Vagina (tissue), 2 donors: ENCODE measurements around the gene EFHC1. TPM values are rescaled to one million over a fixed set of nuclear protein-coding genes. Genes with fewer than 3 reads are reported as not detected.

Experiments
- DNase-seq, 2 donors: peaks; one replicate each; pipeline ENCODE4 v3.0.0-alpha.2; 2017; ENCODE audit errors: extremely low spot score in 2 of 2
- H3K27ac ChIP-seq: fragments of 200-600 bp; sonication (generic); one replicate; pipeline ENCODE4 v1.5.1; 2019
- H3K27me3 ChIP-seq: fragments of 200-600 bp; sonication (generic); one replicate; pipeline ENCODE4 v1.5.1; 2019
- H3K36me3 ChIP-seq, 2 donors: fragments of 200-600 bp; sonication (generic); one replicate each; pipeline ENCODE4 v1.5.1; 2017 to 2019
- H3K4me1 ChIP-seq: fragments of 200-600 bp; sonication (generic); one replicate; pipeline ENCODE4 v1.5.1; 2019
- H3K4me3 ChIP-seq, 2 donors: fragments of 200-600 bp; sonication (generic); 1 replicate in 1 of 2; 2 replicates in 1 of 2; pipeline ENCODE4 v1.5.1; 2016 to 2019
- H3K9me3 ChIP-seq: fragments of 200-600 bp; sonication (generic); one replicate; pipeline ENCODE4 v1.5.1; 2019
- CTCF ChIP-seq, 3 experiments: fragments of 450-650 bp in 2 of 3; fragments of 200-600 bp in 1 of 3; sonication (generic) in 1 of 3; IDR thresholded peaks; one replicate each; pipeline ENCODE4 v1.5.1; 2017 to 2019; ENCODE audit warnings: antibody characterized with exemption in 3 of 3, mild to moderate bottlenecking in 2 of 3, moderate library complexity in 2 of 3
- POLR2A ChIP-seq, 2 donors: fragments of 450-650 bp; IDR thresholded peaks; one replicate each; pipeline ENCODE4 v1.6.1; 2017; ENCODE audit warnings: antibody characterized with exemption in 2 of 2, mild to moderate bottlenecking in 2 of 2, moderate library complexity in 2 of 2
- POLR2AphosphoS5 ChIP-seq, 2 donors: sonication (generic); formaldehyde crosslinking; IDR thresholded peaks; one replicate each; pipeline ENCODE4 v1.9.0; 2017; ENCODE audit warnings: antibody characterized with exemption in 2 of 2, mild to moderate bottlenecking in 2 of 2, low read depth in 1 of 2; ENCODE audit not compliant: insufficient read depth in 1 of 2
- intact Hi-C: fragments of 100-400 bp; cut with DNase I; formaldehyde crosslinking; loops from one replicate; pipeline ENCODE4 v1.15.1; 2023
- total RNA-seq: library from RNA; depleted of rRNA; stranded (reverse); fragments of >200 nt; gene quantifications from one replicate; pipeline ENCODE4 v1.2.3, GENCODE V29; 2016

EFHC1 gene
- total RNA-seq, 1 donor from 2014 or later = 27.0 TPM

DNA sequence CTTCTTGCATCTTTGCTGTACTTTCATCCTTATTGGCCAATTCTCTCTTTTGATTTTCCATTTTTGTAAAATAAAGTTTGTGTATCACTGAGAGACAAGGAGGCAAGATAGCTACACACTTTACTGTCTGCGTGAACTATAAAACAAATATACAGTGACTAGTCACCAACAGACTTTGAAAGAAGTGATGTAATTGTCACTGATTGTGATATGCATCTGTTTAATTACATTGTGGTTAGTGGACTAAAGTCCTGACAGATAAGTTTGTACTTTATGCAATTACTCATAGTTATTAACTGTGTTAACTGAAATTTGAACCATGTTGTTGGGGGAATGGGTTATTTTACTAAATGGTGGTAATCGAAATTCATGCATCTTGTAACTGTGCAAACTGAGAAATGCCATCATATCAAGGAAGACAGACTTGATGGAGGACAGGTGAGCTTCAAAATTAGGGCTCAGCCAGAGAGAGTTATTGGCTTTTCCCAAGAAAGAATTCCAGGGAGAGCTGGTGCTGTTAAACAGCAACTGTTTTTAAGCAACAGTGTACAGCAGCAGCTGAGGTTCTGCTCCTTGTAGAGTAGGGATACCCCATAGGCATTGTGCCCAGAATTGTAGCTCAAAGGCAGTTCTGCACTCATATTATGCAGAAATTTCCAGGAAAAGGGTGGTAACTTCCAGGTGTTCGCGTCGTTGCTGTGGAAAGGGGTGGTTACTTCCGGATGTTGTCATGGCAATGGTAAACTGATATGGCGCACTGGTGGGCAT, 62.9 kb downstream of the EFHC1 start:
- Histone ChIP-seq H3K4me3 (no peak overlapping the region), H3K27me3 (no peaks in the 10 kb centered on the region), H3K4me1 (no peaks in the 10 kb centered on the region), H3K27ac (no peak overlapping the region), H3K36me3 (no peaks in the 10 kb centered on the region), H3K9me3 (no peaks in the 10 kb centered on the region)
- TF ChIP-seq POLR2A (IDR thresholded peaks at IDR 0.05) (no peak), POLR2AphosphoS5 (IDR thresholded peaks at IDR 0.05; ENCODE audit: insufficient read depth in 1 of 2, low read depth in 1 of 2) (no peak), CTCF (IDR thresholded peaks at IDR 0.05) (no peak)
- intact Hi-C loops = no loop called here
- DNase-seq = no peak

DNA sequence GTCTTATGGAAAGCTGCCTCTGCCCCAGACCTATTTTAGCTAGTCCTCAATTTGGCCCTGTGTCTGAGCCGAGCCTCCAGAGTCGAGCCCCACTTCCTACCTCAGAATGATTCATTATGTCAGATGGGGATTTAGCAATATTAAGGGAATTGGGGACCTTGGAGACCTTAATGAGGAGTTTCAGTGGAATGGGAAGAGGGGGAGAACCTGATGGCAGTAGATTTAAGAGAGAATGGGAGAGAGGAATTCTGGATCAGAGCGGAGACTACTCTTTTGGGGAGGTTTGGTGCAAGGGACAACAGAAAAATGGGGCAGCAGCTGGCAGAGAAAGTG, 63.5 kb downstream of the EFHC1 start:
- no peaks in the 10 kb centered on the region for H3K9me3 ChIP-seq
- intact Hi-C loops = no loop called here
- TF ChIP-seq CTCF (IDR thresholded peaks at IDR 0.05) (no peak), POLR2AphosphoS5 (IDR thresholded peaks at IDR 0.05; ENCODE audit: insufficient read depth in 1 of 2, low read depth in 1 of 2) (no peak), POLR2A (IDR thresholded peaks at IDR 0.05) (no peak)

GRCh38 chr6:52489881-52490280, 69.7 kb downstream of the EFHC1 start:
- intact Hi-C loops = no loop called here
- TF ChIP-seq POLR2AphosphoS5 (IDR thresholded peaks at IDR 0.05; ENCODE audit: insufficient read depth in 1 of 2, low read depth in 1 of 2) (no peak), POLR2A (IDR thresholded peaks at IDR 0.05) (no peak), CTCF (IDR thresholded peaks at IDR 0.05) (no peak)
- no peaks in the 10 kb centered on the region for H3K4me1 ChIP-seq
- H3K27ac ChIP-seq = no peak overlapping the region
- H3K27me3 ChIP-seq = no peaks in the 10 kb centered on the region
- H3K36me3 ChIP-seq = no peaks in the 10 kb centered on the region
- no peak for DNase-seq
- no peak overlapping the region for H3K4me3 ChIP-seq
- H3K9me3 ChIP-seq = no peaks in the 10 kb centered on the region

More for the DNA sequence above, 63.5 kb downstream of the EFHC1 start:
- Histone ChIP-seq H3K4me3 (no peak overlapping the region), H3K27me3 (no peaks in the 10 kb centered on the region), H3K27ac (no peak overlapping the region), H3K36me3 (no peaks in the 10 kb centered on the region), H3K4me1 (no peaks in the 10 kb centered on the region)
- DNase-seq = no peak

GRCh38 chr6:52491203-52492069, 71.3 kb downstream of the EFHC1 start:
- Histone ChIP-seq H3K27me3 (no peaks in the 10 kb centered on the region), H3K4me1 (no peaks in the 10 kb centered on the region), H3K36me3 (no peaks in the 10 kb centered on the region), H3K9me3 (no peaks in the 10 kb centered on the region), H3K27ac (no peak overlapping the region), H3K4me3 (no peak overlapping the region)
- intact Hi-C loops = no loop called here
- DNase-seq = no peak
- TF ChIP-seq POLR2A (IDR thresholded peaks at IDR 0.05) (no peak), POLR2AphosphoS5 (IDR thresholded peaks at IDR 0.05; ENCODE audit: insufficient read depth in 1 of 2, low read depth in 1 of 2) (no peak), CTCF (IDR thresholded peaks at IDR 0.05) (no peak)

DNA sequence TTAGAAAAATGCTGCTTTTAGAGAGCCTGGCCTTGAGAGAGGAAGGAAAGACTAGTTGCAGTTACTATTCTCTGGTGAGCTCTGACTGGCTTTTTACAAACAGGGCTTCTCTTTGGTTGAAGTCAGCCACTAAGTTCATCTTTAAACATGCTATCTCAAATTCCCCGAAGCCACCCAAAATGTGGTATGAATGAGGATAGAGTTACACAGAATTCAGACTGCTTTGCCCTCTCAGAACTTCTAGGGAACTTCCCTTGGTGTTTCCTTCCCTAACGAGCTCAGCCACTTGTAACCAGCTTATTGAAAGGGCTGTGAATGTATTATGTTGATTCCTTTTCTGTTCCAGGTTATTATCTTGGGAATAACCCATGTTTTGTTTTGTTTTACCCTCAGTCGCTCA, 73.5 kb downstream of the EFHC1 start:
- no peaks in the 10 kb centered on the region for H3K4me1 ChIP-seq
- DNase-seq = no peak
- H3K4me3 ChIP-seq = no peak overlapping the region
- no peaks in the 10 kb centered on the region for H3K27me3 ChIP-seq
- no peaks in the 10 kb centered on the region for H3K9me3 ChIP-seq
- no peak for TF ChIP-seq POLR2A (IDR thresholded peaks at IDR 0.05)
- no peak for TF ChIP-seq CTCF (IDR thresholded peaks at IDR 0.05)
- TF ChIP-seq POLR2AphosphoS5 (IDR thresholded peaks at IDR 0.05; ENCODE audit: insufficient read depth in 1 of 2, low read depth in 1 of 2) = no peak
- no peaks in the 10 kb centered on the region for H3K36me3 ChIP-seq
- H3K27ac ChIP-seq = no peak overlapping the region
- intact Hi-C loops = no loop called here
